ENCODE measurements around the gene MATN4.
"Not testable (repeated sequence)": the region's sequence is repeated elsewhere in the genome, so short reads cannot be mapped to it uniquely, and the experiment has no call there.

The MATN4 gene, protein sequence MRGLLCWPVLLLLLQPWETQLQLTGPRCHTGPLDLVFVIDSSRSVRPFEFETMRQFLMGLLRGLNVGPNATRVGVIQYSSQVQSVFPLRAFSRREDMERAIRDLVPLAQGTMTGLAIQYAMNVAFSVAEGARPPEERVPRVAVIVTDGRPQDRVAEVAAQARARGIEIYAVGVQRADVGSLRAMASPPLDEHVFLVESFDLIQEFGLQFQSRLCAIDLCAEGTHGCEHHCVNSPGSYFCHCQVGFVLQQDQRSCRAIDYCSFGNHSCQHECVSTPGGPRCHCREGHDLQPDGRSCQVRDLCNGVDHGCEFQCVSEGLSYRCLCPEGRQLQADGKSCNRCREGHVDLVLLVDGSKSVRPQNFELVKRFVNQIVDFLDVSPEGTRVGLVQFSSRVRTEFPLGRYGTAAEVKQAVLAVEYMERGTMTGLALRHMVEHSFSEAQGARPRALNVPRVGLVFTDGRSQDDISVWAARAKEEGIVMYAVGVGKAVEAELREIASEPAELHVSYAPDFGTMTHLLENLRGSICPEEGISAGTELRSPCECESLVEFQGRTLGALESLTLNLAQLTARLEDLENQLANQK
- 0 to 0.13 (median 0.06) reads per million in 18 experiments for total RNA-seq

DNA sequence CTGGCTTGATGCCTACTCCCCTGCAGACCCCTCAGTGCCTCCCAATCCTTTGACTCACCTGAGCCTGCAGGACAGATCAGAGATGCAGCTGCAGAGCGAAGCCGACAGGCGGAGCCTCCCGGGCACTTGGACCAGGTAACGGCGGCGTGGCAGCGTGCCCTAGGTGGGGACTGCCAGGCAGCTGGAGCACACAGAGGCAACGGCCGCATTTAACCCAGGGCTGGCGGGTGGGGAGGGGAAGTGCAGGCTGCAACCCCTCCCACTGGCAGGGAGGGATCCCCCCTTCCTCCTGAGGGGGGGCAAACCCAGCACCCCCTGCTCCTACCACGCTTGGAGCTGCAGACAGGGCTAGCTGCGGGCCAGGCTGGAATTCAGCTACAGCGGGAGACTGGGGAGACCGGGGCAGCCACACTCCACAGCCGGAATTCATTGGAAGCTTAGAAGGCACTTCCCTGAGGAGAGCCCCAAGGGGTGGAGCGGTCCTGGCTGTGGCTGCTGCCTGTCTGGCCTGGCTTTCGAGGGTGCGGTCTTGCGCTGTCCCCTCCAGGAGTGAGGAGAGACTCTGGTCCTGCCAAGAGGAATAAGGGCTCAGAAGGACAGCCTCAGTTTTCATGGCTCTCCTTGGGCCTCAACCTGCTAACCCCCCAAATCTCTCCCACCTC lies at the start of gene MATN4:
Gene MATN4 (minus strand): TSS at position 183 of the 662 bp plus-strand sequence. CDS start 2,717 bp downstream, outside the sequence.
- DNase-seq = no peak

- DNase-seq = peak; percentile 27 to 44
These were observed 47.3 kb upstream of the MATN4 start for GRCh38 chr20:45355209-45356084.

GRCh38 chr20:45354423-45355208 lies 46.5 kb upstream of the MATN4 start:
- DNase-seq = no peak

DNA sequence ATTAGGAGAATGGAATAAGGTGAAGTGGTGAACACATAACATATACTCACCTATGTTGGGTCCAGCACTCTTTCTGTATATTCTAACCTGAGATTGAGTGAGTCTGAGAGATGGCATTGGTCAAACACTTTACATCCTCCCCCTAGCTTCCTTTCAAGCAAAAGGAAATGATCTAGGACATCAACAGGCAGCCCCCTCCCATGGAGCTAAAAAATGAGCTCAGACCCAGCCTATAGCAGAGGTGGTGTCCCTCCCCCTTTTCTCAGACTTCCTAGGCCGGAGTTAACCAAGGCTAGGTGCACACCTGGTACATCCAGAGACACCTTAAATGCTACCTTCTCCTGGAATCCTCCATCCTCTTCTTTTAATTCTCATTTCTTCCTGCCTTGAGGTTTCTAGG lies 45.6 kb upstream of the MATN4 start:
- no peak for DNase-seq

GRCh38 chr20:45352729-45353128 lies 44.6 kb upstream of the MATN4 start:
- no peak for DNase-seq

DNA sequence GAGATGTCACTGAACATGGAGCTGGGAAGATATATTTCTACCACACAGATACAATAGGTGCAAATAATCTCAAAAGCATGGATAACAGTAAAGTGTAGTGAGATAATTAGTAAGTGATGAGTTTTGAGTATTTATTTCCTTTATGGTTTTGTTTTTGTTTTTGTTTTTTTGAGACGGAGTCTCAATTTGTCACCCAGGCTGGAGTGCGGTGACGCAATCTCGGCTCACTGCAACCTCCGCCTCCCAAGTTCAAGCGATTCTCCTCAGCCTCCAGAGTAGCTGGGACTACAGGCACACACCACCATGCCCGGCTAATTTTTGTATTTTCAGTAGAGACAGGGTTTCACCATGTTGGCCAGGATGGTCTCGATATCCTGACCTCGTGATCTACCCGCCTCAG lies 42.7 kb upstream of the MATN4 start:
- not testable (repeated sequence) for DNase-seq

GRCh38 chr20:45350217-45350616 lies 42.1 kb upstream of the MATN4 start:
- DNase-seq = no peak

GRCh38 chr20:45347936-45348778 lies 40.1 kb upstream of the MATN4 start, which contains the start of gene SDC4:
Gene SDC4, minus strand, starts transcription at chr20:45348424. Its CDS starts 40 bp downstream, at chr20:45348384.
- DNase-seq = peak; percentile 39 to 70

DNA sequence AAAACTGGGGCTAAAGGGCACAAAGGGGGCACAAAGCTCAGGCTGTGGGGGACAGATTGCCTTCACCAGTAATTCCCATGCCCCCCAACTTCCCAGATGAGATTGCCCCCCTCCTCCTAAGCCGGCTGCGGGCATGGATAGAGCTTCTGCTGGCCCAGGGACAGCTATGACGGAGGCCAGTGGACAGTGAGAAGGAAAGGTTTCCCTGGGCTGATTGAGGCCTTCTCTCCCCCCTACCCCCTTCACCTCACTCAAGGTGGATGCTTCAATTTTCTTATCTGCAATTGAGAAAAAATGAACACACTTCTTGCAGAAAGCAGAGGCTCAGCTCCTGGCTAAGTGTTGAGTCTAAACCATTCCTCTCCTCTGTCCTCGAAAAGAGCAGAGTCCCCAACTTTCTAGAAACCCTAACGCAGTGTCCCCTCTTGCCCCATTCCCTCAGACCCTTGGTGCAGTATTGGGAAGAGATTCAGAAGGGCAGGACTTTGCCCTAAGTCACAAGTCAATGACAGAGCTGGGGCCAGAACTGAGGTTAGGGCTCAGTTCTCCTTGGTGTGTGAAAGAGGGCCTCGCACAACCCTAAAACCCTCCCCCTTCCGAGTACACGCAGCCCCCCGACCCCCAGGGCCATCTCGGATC lies 39.3 kb upstream of the MATN4 start:
- peak; percentile 19 to 58 for DNase-seq

- DNase-seq = no peak
These were observed 38.8 kb upstream of the MATN4 start for GRCh38 chr20:45346851-45347250.

GRCh38 chr20:45346291-45346718 lies 38.2 kb upstream of the MATN4 start:
- DNase-seq = no peak

DNA sequence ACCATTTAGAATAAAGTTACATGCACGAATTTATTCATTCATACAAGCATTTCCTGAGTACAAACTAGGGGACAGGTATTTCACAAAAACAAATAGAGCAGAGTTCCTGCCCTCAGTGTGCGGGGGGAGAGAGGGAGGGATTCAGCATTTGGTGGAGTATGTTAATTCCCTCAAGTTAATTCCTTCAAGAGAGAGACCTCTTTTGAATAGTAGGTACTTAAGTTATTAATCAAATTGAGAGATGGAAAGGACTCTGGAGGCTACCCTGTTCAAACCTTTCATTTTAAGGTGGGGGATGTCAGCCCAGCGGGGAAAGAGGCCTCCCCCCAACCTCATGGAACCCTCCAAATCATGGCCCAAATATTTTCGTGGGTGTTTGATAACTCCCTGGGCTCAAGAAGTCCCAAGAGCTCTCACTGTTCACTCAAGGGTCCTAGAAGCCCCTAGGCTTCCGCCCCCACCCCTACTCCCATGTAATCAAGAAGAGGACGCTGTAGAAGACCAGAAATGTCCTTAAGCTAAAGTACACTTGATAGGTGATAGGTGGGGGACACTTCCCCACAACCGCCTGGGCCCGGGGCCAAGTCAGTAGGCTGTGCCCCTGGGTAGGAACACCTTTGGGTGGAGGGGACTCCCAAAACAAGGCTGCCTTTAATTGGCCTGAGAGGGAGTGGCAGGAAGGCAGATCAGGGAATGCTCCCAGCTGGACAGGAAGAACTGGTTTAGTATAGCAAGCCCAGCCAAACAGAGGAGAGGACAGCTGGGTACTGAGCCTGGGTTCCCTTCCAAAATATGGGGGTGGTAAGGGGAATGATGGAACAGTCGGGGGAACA lies 37.2 kb upstream of the MATN4 start:
- DNase-seq = no peak

- peak; percentile 76 to 85 for DNase-seq
These were observed 36.2 kb upstream of the MATN4 start for GRCh38 chr20:45344168-45344860.

GRCh38 chr20:45343532-45344167 lies 35.6 kb upstream of the MATN4 start:
- DNase-seq = no peak

- DNase-seq = no peak
These were observed 34.9 kb upstream of the MATN4 start for GRCh38 chr20:45342855-45343531.

DNA sequence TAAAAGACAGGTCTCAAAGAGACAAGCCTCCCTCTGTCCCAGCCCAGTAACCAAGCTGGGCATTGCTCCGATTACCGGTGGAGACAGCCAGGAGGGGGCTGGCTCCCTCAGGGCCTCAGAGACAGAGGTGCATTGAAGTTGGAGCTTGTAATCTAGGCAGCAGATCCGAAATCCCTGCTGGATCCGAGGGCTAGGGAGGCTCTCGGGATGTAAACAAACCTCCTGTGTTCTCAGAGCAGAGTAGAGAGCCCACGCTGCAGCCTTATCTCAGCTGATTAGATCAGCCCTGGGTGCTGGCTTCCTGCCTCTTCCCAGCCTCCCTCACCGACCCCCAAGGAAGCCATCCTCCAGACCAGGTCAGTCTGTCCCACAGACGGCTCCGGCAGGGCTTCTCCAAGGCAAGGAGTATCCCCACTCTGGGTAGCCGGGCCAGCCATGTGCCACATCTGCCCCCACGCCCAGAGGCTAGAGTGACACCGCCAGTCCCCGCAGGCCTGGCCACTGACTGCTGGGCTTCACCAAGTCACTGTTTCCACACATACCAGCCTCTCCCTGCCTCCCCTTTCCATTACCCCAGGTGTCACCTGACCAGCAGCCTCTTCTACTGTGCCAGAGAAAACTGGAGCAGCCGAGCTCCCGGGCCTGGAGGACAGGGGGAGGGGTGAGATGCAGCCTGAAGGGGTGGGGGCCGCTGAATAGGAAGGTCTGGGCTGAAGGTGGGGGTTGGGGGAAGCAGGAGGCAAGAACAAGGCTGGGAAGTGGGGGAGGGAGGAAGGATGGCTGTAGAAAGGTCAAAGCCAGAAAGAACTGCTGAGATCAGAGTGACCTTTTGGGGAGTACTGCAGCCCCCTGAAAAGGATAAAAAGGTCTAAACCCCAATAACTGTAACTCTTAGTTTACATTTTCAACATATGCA lies 34.1 kb upstream of the MATN4 start:
- DNase-seq = no peak

Data from inflammatory macrophage (primary cell).